Osteoblast (primary cell): ENCODE measurements around the gene ACSL6. TPM values are rescaled to one million over a fixed set of nuclear protein-coding genes. Genes with fewer than 3 reads are reported as not detected.

Source experiments
- DNase-seq: peaks from one replicate; pipeline ENCODE4 v3.0.0; 2011; ENCODE audit warnings: low spot score, mixed read lengths; ENCODE audit not compliant: insufficient read length; ENCODE audit errors: missing footprints
- H2AFZ ChIP-seq: 2 replicates; pipeline ENCODE4 v1.6.0; 2011; ENCODE audit warnings: mild to moderate bottlenecking, low read length
- H3K27ac ChIP-seq: 2 replicates; pipeline ENCODE4 v1.5.1; 2011; ENCODE audit warnings: mild to moderate bottlenecking, low read depth, low read length, moderate library complexity
- H3K27me3 ChIP-seq: 2 replicates; pipeline ENCODE4 v1.6.0; 2012; ENCODE audit warnings: mild to moderate bottlenecking, control low read depth, inconsistent platforms, low read length, moderate library complexity; ENCODE audit not compliant: insufficient read depth
- H3K36me3 ChIP-seq: 2 replicates; pipeline ENCODE4 v1.5.1; 2011; ENCODE audit warnings: mild to moderate bottlenecking, low read length, control low read depth, moderate library complexity; ENCODE audit not compliant: insufficient read depth
- H3K4me1 ChIP-seq: 2 replicates; pipeline ENCODE4 v1.5.1; 2011; ENCODE audit warnings: mild to moderate bottlenecking, low read length, control low read depth, moderate library complexity; ENCODE audit not compliant: insufficient read depth
- H3K4me2 ChIP-seq: 2 replicates; pipeline ENCODE4 v1.6.0; 2011; ENCODE audit warnings: mild to moderate bottlenecking, low read length; ENCODE audit not compliant: insufficient read depth
- H3K4me3 ChIP-seq: fragments of 200-600 bp; sonication (generic); 3 replicates; pipeline ENCODE4 v1.5.1; 2012; ENCODE audit warnings: mild to moderate bottlenecking, low read length, inconsistent platforms; ENCODE audit not compliant: insufficient read depth
- H3K79me2 ChIP-seq: 2 replicates; pipeline ENCODE4 v1.6.0; 2012; ENCODE audit warnings: mild to moderate bottlenecking, low read length, control low read depth, inconsistent platforms; ENCODE audit not compliant: insufficient read depth
- H3K9me3 ChIP-seq: 2 replicates; pipeline ENCODE4 v1.5.1; 2011; ENCODE audit warnings: low read depth, low read length, control low read depth
- H4K20me1 ChIP-seq: 2 replicates; pipeline ENCODE4 v1.6.0; 2012; ENCODE audit warnings: mild to moderate bottlenecking, low read length, control low read depth; ENCODE audit not compliant: insufficient read depth
- total RNA-seq: library from RNA; depleted of rRNA; stranded (reverse); fragments of >200 nt; gene quantifications from 2 replicates; pipeline ENCODE4 v1.2.3, GENCODE V29; 2012
- TF ChIP-seq, protein P1 (sequence below): IDR thresholded peaks from 2 replicates; pipeline ENCODE4 v1.5.1; 2011; ENCODE audit warnings: mild to moderate bottlenecking, low read depth, low read length, moderate library complexity; ENCODE audit errors: extremely low read depth

Gene ACSL6
- total RNA-seq, 1 donor = not detected

DNA sequence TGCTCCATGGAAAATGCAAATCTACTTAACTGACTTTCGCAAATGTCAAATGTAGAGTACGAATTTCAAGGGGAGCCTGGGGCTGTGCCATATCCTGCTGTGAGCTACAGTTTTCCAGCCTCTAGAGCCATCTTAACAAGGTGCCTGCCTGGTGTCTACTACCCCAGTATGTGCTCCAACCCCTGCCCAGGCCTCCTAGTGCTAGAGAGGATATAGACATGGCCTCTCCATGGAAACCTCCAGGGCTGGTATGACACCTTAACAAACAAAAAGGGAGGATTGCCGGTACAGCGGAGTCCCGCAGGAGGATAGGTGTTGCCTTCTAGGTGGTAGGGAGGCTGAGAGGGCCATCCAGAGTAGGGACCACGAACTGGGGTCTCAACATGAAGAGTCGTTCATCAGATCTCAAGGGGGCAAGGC lies 35.4 kb upstream of the ACSL6 start:
- TF ChIP-seq, protein P1, sequence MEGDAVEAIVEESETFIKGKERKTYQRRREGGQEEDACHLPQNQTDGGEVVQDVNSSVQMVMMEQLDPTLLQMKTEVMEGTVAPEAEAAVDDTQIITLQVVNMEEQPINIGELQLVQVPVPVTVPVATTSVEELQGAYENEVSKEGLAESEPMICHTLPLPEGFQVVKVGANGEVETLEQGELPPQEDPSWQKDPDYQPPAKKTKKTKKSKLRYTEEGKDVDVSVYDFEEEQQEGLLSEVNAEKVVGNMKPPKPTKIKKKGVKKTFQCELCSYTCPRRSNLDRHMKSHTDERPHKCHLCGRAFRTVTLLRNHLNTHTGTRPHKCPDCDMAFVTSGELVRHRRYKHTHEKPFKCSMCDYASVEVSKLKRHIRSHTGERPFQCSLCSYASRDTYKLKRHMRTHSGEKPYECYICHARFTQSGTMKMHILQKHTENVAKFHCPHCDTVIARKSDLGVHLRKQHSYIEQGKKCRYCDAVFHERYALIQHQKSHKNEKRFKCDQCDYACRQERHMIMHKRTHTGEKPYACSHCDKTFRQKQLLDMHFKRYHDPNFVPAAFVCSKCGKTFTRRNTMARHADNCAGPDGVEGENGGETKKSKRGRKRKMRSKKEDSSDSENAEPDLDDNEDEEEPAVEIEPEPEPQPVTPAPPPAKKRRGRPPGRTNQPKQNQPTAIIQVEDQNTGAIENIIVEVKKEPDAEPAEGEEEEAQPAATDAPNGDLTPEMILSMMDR = no peak

DNA sequence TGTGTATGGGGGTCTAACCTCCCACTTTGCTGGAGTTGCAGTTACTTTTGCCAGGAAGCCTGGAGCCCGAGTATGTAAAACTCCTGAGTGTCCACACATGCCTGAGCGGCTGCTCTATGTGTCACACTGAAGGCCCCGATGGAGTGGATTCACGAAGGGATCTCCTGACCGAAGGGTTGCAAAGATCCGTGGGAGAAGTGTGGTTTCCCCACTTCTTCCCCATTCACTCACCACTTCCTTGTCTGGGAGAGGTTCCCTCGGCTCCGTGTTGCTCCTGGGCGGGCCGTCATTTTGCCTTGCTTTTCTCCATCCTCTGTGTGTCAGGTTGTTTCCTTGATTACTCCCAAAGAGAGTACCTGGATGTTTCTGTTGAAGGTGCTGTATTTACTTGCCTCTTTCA lies 32.7 kb upstream of the ACSL6 start:
- no peak overlapping the region for H3K4me2 ChIP-seq
- no peak overlapping the region for H3K27ac ChIP-seq
- no peak overlapping the region for H2AFZ ChIP-seq
- TF ChIP-seq, protein P1 = no peak
- no peak for DNase-seq
- H3K36me3 ChIP-seq = no peaks in the 10 kb centered on the region
- no peaks in the 10 kb centered on the region for H4K20me1 ChIP-seq
- no peaks in the 10 kb centered on the region for H3K9me3 ChIP-seq
- H3K27me3 ChIP-seq = peaks cover 18% of the 10 kb centered on the region
- no peak overlapping the region for H3K4me3 ChIP-seq
- H3K4me1 ChIP-seq = no peaks in the 10 kb centered on the region
- no peaks in the 10 kb centered on the region for H3K79me2 ChIP-seq

More for the DNA sequence above, 35.4 kb upstream of the ACSL6 start:
- Histone ChIP-seq H4K20me1 (no peaks in the 10 kb centered on the region), H3K36me3 (no peaks in the 10 kb centered on the region), H3K9me3 (no peaks in the 10 kb centered on the region), H3K27ac (no peak overlapping the region), H3K4me3 (no peak overlapping the region), H3K4me1 (no peaks in the 10 kb centered on the region), H3K27me3 (peaks cover 23% of the 10 kb centered on the region), H3K4me2 (no peak overlapping the region), H3K79me2 (no peaks in the 10 kb centered on the region), H2AFZ (no peak overlapping the region)
- no peak for DNase-seq

DNA sequence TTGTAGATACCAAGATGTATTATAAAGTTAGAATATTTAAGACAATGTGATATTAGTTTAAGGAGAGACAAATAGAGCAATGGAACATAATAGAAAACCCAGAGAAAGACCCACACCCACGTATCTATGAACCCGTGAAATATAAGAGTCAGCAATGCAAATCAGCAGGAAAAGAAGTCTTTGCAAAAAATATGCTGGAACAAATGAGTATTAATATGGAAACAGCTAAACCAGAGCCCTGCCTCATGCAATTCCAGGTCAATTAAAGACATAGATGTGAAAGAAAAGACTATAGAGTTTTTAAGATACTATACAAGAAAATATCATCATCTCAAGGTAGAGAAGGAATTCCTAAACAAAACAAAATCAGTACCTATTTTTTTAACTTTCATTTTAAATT lies 25.9 kb upstream of the ACSL6 start:
- Histone ChIP-seq H3K79me2 (no peaks in the 10 kb centered on the region), H2AFZ (no peak overlapping the region), H3K4me1 (no peaks in the 10 kb centered on the region), H3K36me3 (no peaks in the 10 kb centered on the region), H3K27me3 (peaks cover 16% of the 10 kb centered on the region), H3K27ac (no peak overlapping the region), H3K4me3 (no peak overlapping the region), H3K9me3 (no peaks in the 10 kb centered on the region), H3K4me2 (no peak overlapping the region), H4K20me1 (no peaks in the 10 kb centered on the region)
- TF ChIP-seq, protein P1 = no peak
- DNase-seq = no peak

DNA sequence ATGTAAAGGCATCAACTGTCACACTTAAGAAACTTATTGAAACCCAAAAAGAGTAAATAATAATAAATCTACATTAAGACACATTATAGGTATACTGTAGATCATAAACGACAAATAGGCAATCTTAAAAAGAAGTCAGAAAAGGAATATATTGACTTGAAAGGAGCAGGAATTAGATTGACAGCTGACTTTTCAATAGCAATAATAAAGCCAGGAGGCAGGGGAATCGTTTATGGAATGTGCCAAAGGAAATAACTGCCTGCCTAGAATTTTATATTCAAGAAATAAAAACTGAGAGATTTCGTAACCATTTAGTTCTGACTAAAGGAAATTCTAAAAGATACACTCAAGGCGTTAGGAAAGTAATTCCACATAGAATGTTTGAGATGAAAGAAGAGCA lies 21.7 kb upstream of the ACSL6 start:
- H3K27me3 ChIP-seq = peaks cover 15% of the 10 kb centered on the region
- H3K27ac ChIP-seq = no peak overlapping the region
- no peaks in the 10 kb centered on the region for H3K79me2 ChIP-seq
- H2AFZ ChIP-seq = no peak overlapping the region
- H4K20me1 ChIP-seq = no peaks in the 10 kb centered on the region
- H3K4me3 ChIP-seq = no peak overlapping the region
- no peaks in the 10 kb centered on the region for H3K9me3 ChIP-seq
- H3K36me3 ChIP-seq = no peaks in the 10 kb centered on the region
- no peak for DNase-seq
- TF ChIP-seq, protein P1 = no peak
- H3K4me2 ChIP-seq = no peak overlapping the region
- H3K4me1 ChIP-seq = no peaks in the 10 kb centered on the region
